ENCODE results near the gene MRPL1. TPM values are rescaled to one million over a fixed set of nuclear protein-coding genes. Genes with fewer than 3 reads are reported as not detected.

Gene MRPL1
- total and polyA plus RNA-seq, 2 of the 13 experiments (the other 11 are each of a cell fraction or from before 2014, with no cell fraction given) = 23.3 to 61.5 TPM

- Histone ChIP-seq H3K4me3 (replicated peaks in 1 of 3; ENCODE audit: insufficient read depth in 1 of 3, low read depth in 2 of 3, low read length in 3 of 3) (no peak overlapping the region), H2AFZ (ENCODE audit: low read length) (no peak overlapping the region), H3K9ac (ENCODE audit: insufficient read depth, low read depth, low read length) (no peak overlapping the region), H3K4me2 (ENCODE audit: low read depth, low read length) (no peak overlapping the region), H3K4me1 (ENCODE audit: insufficient read depth, low read length) (peaks cover 32% of the 10 kb centered on the region), H3K36me3 (replicated peaks in 1 of 2; ENCODE audit: control insufficient read depth in 1 of 2, insufficient read depth in 2 of 2, low read length in 2 of 2) (peaks cover 0 to 5% of the 10 kb centered on the region in 2 experiments; a peak in 2 of 5 replicates), H4K20me1 (ENCODE audit: insufficient read depth, low read length) (no peaks in the 10 kb centered on the region), H3K27ac (ENCODE audit: extremely low read length, insufficient read depth, low read length) (no peak overlapping the region), H3K79me2 (ENCODE audit: insufficient read depth, low read length) (no peaks in the 10 kb centered on the region), H3K27me3 (ENCODE audit: control insufficient read depth in 1 of 2, insufficient read depth in 2 of 2, low read length in 2 of 2) (no peaks in the 10 kb centered on the region), H3K9me3 (ENCODE audit: low read length) (no peaks in the 10 kb centered on the region)
- POLR2A ChIA-PET = interaction anchor here (2.7 kb wide), 1 partner anchor 58 kb away, joined by 8 read pairs; the partner anchor contains the start of gene MRPL1
- intact Hi-C loops (cut with micrococcal nuclease; ENCODE audit: unreplicated experiment) (loop anchor here (5.0 kb wide), 1 partner anchor 48 kb away; no protein-coding TSS in a partner anchor), in situ Hi-C loops (cut with HindIII; ENCODE audit: extremely low pct_ligation_motif_present, low pct_unique_long_range_greater_than_20kb) (no loop called here)
- BruUV-seq (replicated peaks) = no TSS peak
- WGBS (ENCODE audit: low lambda C conversion rate) = 94% methylated on average over 3 of the region's 3 CpGs
- DNase-seq (ENCODE audit: low spot score) (no peak), ATAC-seq (no peak), FAIRE-seq (no peak)
- CTCF ChIA-PET (ENCODE audit: low intra/inter-chr PET ratio, low total read pairs) = no interaction called here
- TF ChIP-seq ONECUT2 (CRISPR knock-in tag; IDR thresholded peaks at IDR 0.05) (no peak), POGZ (CRISPR knock-in tag; IDR thresholded peaks at IDR 0.05) (no peak), ZMYM2 (CRISPR knock-in tag; IDR thresholded peaks at IDR 0.05) (no peak), ZMYM4 (CRISPR knock-in tag; IDR thresholded peaks at IDR 0.05) (no peak), SALL2 (CRISPR knock-in tag; IDR thresholded peaks at IDR 0.05) (no peak)
- TF ChIP-seq, protein P1, sequence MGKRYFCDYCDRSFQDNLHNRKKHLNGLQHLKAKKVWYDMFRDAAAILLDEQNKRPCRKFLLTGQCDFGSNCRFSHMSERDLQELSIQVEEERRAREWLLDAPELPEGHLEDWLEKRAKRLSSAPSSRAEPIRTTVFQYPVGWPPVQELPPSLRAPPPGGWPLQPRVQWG (CRISPR knock-in tag; IDR thresholded peaks at IDR 0.05; ENCODE audit: borderline replicate concordance, low read depth) = no peak
These were observed 57.7 kb downstream of the MRPL1 start for GRCh38 chr4:77920371-77920770.

DNA sequence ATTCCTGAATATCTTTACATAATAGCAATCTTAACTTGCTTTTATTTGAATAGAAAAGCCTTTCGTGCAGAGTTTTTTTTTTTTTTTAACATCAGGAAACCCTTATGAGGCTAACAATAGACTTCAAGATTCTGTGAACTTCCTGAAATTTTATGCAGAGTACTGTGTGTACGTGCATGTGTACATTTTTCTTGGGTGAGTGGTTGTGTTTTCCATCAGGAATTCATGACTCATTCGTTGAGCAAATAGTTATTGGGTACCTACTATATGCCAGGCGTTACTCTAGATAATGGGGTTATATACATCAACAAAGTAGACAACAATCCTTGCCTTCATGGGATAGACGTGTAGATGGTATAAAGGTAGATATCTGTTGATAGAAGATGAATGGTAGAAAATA lies 59.1 kb downstream of the MRPL1 start:
- H3K27ac ChIP-seq (ENCODE audit: extremely low read length, insufficient read depth, low read length) = peak overlapping the region; percentile 63
- H3K9ac ChIP-seq (ENCODE audit: insufficient read depth, low read depth, low read length) = no peak overlapping the region
- no peaks in the 10 kb centered on the region for H3K9me3 ChIP-seq (ENCODE audit: low read length)
- peaks cover 32% of the 10 kb centered on the region for H3K4me1 ChIP-seq (ENCODE audit: insufficient read depth, low read length)
- no peaks in the 10 kb centered on the region; a peak in 1 of 5 replicates for H3K36me3 ChIP-seq (replicated peaks in 1 of 2; ENCODE audit: control insufficient read depth in 1 of 2, insufficient read depth in 2 of 2, low read length in 2 of 2)
- H2AFZ ChIP-seq (ENCODE audit: low read length) = no peak overlapping the region
- H4K20me1 ChIP-seq (ENCODE audit: insufficient read depth, low read length) = no peaks in the 10 kb centered on the region
- POLR2A ChIA-PET = interaction anchor here (2.7 kb wide), 1 partner anchor 59 kb away, joined by 8 read pairs; the partner anchor contains the start of gene MRPL1
- intact Hi-C loops (cut with micrococcal nuclease; ENCODE audit: unreplicated experiment) (loop anchor here (5.0 kb wide), 1 partner anchor 49 kb away; no protein-coding TSS in a partner anchor), in situ Hi-C loops (cut with HindIII; ENCODE audit: extremely low pct_ligation_motif_present, low pct_unique_long_range_greater_than_20kb) (no loop called here)
- DNase-seq (ENCODE audit: low spot score) = peak; percentile 84
- no peak overlapping the region for H3K4me2 ChIP-seq (ENCODE audit: low read depth, low read length)
- CTCF ChIA-PET (ENCODE audit: low intra/inter-chr PET ratio, low total read pairs) = no interaction called here
- peak; percentile 97 for ATAC-seq
- no peak for FAIRE-seq
- H3K27me3 ChIP-seq (ENCODE audit: control insufficient read depth in 1 of 2, insufficient read depth in 2 of 2, low read length in 2 of 2) = no peaks in the 10 kb centered on the region; a peak in 1 of 5 replicates
- no peaks in the 10 kb centered on the region for H3K79me2 ChIP-seq (ENCODE audit: insufficient read depth, low read length)
- no TSS peak for BruUV-seq (replicated peaks)
- 22% methylated on average over 5 of the region's 5 CpGs for WGBS (ENCODE audit: low lambda C conversion rate)
- H3K4me3 ChIP-seq (replicated peaks in 1 of 3; ENCODE audit: insufficient read depth in 1 of 3, low read depth in 2 of 3, low read length in 3 of 3) = no peak overlapping the region; a peak in 1 of 6 replicates
- TF ChIP-seq, protein P2, sequence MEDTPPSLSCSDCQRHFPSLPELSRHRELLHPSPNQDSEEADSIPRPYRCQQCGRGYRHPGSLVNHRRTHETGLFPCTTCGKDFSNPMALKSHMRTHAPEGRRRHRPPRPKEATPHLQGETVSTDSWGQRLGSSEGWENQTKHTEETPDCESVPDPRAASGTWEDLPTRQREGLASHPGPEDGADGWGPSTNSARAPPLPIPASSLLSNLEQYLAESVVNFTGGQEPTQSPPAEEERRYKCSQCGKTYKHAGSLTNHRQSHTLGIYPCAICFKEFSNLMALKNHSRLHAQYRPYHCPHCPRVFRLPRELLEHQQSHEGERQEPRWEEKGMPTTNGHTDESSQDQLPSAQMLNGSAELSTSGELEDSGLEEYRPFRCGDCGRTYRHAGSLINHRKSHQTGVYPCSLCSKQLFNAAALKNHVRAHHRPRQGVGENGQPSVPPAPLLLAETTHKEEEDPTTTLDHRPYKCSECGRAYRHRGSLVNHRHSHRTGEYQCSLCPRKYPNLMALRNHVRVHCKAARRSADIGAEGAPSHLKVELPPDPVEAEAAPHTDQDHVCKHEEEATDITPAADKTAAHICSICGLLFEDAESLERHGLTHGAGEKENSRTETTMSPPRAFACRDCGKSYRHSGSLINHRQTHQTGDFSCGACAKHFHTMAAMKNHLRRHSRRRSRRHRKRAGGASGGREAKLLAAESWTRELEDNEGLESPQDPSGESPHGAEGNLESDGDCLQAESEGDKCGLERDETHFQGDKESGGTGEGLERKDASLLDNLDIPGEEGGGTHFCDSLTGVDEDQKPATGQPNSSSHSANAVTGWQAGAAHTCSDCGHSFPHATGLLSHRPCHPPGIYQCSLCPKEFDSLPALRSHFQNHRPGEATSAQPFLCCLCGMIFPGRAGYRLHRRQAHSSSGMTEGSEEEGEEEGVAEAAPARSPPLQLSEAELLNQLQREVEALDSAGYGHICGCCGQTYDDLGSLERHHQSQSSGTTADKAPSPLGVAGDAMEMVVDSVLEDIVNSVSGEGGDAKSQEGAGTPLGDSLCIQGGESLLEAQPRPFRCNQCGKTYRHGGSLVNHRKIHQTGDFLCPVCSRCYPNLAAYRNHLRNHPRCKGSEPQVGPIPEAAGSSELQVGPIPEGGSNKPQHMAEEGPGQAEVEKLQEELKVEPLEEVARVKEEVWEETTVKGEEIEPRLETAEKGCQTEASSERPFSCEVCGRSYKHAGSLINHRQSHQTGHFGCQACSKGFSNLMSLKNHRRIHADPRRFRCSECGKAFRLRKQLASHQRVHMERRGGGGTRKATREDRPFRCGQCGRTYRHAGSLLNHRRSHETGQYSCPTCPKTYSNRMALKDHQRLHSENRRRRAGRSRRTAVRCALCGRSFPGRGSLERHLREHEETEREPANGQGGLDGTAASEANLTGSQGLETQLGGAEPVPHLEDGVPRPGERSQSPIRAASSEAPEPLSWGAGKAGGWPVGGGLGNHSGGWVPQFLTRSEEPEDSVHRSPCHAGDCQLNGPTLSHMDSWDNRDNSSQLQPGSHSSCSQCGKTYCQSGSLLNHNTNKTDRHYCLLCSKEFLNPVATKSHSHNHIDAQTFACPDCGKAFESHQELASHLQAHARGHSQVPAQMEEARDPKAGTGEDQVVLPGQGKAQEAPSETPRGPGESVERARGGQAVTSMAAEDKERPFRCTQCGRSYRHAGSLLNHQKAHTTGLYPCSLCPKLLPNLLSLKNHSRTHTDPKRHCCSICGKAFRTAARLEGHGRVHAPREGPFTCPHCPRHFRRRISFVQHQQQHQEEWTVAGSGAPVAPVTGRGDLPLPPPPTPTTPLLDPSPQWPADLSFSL (CRISPR knock-in tag; IDR thresholded peaks at IDR 0.05) = no peak
- TF ChIP-seq NCOA2 (CRISPR knock-in tag; IDR thresholded peaks at IDR 0.05) (peak; percentile 59), XBP1 (CRISPR knock-in tag; IDR thresholded peaks at IDR 0.05) (no peak), U2AF2 (IDR thresholded peaks at IDR 0.05; ENCODE audit: low read depth, low read length) (no peak), ZNF20 (CRISPR knock-in tag; IDR thresholded peaks at IDR 0.05) (no peak), ZNF510 (CRISPR knock-in tag; IDR thresholded peaks at IDR 0.05; ENCODE audit: low read depth) (no peak), SP4 (CRISPR knock-in tag; IDR thresholded peaks at IDR 0.05) (no peak)
